Adrenal gland (tissue), 5 donors: ENCODE data around the gene OR4X2.

Source experiments
- POLR2A ChIP-seq, 2 donors: fragments of 450-650 bp; IDR thresholded peaks; one replicate each; pipeline ENCODE4 v1.6.1; 2017; ENCODE audit warnings: antibody characterized with exemption in 2 of 2, mild to moderate bottlenecking in 2 of 2, moderate library complexity in 1 of 2
- TF ChIP-seq, protein P1 (sequence below), 6 experiments: fragments of 450-650 bp in 4 of 6; fragments of 200-600 bp in 2 of 6; sonication (generic) in 1 of 6; IDR thresholded peaks; 1 replicate in 5 of 6; 2 replicates in 1 of 6; pipeline versions ENCODE4 v1.5.1 to v1.8.0; 2016 to 2021; ENCODE audit warnings: antibody characterized with exemption in 6 of 6, mild to moderate bottlenecking in 2 of 6, moderate library complexity in 1 of 6
- donor health status: DM: no; HTN: no; CAD: no.

DNA sequence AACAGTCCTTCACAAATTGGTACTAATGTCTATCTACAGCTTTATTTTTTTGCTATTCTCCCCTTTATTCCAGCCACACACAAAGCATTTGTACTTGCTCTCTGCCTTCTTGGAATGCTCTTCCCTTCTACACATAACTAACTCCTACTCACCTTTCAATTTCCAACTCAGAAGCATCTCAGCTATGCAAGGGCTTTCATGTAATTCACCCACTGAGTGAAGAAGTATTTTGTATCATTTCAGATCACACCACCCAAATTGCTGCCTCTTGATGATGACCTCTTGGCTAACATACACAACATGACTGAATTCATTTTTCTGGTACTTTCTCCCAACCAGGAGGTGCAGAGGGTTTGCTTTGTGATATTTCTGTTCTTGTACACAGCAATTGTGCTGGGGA is at the start of gene OR4X2:
- TF ChIP-seq, protein P1, sequence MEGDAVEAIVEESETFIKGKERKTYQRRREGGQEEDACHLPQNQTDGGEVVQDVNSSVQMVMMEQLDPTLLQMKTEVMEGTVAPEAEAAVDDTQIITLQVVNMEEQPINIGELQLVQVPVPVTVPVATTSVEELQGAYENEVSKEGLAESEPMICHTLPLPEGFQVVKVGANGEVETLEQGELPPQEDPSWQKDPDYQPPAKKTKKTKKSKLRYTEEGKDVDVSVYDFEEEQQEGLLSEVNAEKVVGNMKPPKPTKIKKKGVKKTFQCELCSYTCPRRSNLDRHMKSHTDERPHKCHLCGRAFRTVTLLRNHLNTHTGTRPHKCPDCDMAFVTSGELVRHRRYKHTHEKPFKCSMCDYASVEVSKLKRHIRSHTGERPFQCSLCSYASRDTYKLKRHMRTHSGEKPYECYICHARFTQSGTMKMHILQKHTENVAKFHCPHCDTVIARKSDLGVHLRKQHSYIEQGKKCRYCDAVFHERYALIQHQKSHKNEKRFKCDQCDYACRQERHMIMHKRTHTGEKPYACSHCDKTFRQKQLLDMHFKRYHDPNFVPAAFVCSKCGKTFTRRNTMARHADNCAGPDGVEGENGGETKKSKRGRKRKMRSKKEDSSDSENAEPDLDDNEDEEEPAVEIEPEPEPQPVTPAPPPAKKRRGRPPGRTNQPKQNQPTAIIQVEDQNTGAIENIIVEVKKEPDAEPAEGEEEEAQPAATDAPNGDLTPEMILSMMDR (IDR thresholded peaks at IDR 0.05), result no peak
- TF ChIP-seq POLR2A (IDR thresholded peaks at IDR 0.05), result no peak
